HCT116 (cell line): Measurements from ENCODE around the gene GFAP. TPM values are rescaled to one million over a fixed set of nuclear protein-coding genes. Genes with fewer than 3 reads are reported as not detected.

Experiments
- ATAC-seq: fragments of 200-7000 bp; cut with Tn5 transposase; 2 replicates; pipeline ENCODE4 v1.9.1; 2020; ENCODE audit warnings: mild to moderate bottlenecking, moderate library complexity
- BruUV-seq: library from RNA; stranded (reverse); fragments of 400-500 nt; replicated peaks from 2 replicates; lab custom pipeline; 2021; lab: Mats Ljungman, UMichigan
- CTCF ChIA-PET: fragments of 300-600 bp; sonication (Branson Sonifier 250); formaldehyde crosslinking; loops from one replicate; lab custom pipeline; 2021; ENCODE audit warnings: antibody characterized with exemption; lab: Charles Lee
- POLR2A ChIA-PET: fragments of 300-600, 350-600 bp; sonication (Branson Sonifier 250); formaldehyde crosslinking; loops from one replicate; lab custom pipeline; 2021; ENCODE audit warnings: antibody characterized with exemption; lab: Charles Lee
- RAD21 ChIA-PET, 2 experiments: fragments of 300-600 bp; sonication (Branson Sonifier 250); formaldehyde crosslinking; loops; one replicate each; lab custom pipeline; 2023; ENCODE audit warnings: low total read pairs in 2 of 2; ENCODE audit not compliant: uncharacterized antibody in 2 of 2, unreplicated experiment in 2 of 2, low non-redundant PET in 1 of 2; lab: Charles Lee
- DNase-seq: peaks from one replicate; pipeline ENCODE4 v3.0.0-alpha.2; 2010; ENCODE audit warnings: low read depth, low spot score
- H2AFZ ChIP-seq: fragments of 200-600 bp; shearing (Covaris generic), sonication (generic); 2 replicates; pipeline ENCODE4 v1.6.1; 2017; ENCODE audit warnings: low read depth, mixed run types, mixed read lengths, antibody characterized with exemption, low read length; ENCODE audit not compliant: poor library complexity, severe bottlenecking
- H3K27ac ChIP-seq: 2 replicates; pipeline ENCODE4 v1.5.1; 2012; ENCODE audit warnings: low read depth, low read length
- H3K27me3 ChIP-seq: fragments of 200-600 bp; sonication (generic); 2 replicates; pipeline ENCODE4 v1.6.1; 2016; ENCODE audit warnings: mixed run types, low read length, mixed read lengths; ENCODE audit not compliant: insufficient read depth
- H3K36me3 ChIP-seq, 2 experiments: fragments of 200-500 bp in 1 of 2; fragments of 200-600 bp in 1 of 2; sonication (Bioruptor generic) in 1 of 2; sonication (generic) in 1 of 2; 2 replicates each; pipeline versions ENCODE4 v1.5.1 to v1.6.1; 2014 to 2016; ENCODE audit warnings: low read length in 2 of 2, inconsistent platforms in 1 of 2, mixed read lengths in 1 of 2, mixed run types in 1 of 2; ENCODE audit not compliant: insufficient read depth in 2 of 2, control insufficient read depth in 1 of 2
- H3K4me1 ChIP-seq, 2 experiments: fragments of 200-600 bp in 1 of 2; sonication (generic) in 1 of 2; 2 replicates each; pipeline versions ENCODE4 v1.5.1 to v1.6.1; 2012 to 2017; ENCODE audit warnings: low read length in 2 of 2, inconsistent platforms in 1 of 2, mild to moderate bottlenecking in 1 of 2, mixed read lengths in 1 of 2, mixed run types in 1 of 2, moderate library complexity in 1 of 2; ENCODE audit not compliant: insufficient read depth in 2 of 2, control insufficient read depth in 1 of 2
- H3K4me2 ChIP-seq: fragments of 200-600 bp; sonication (generic); 2 replicates; pipeline ENCODE4 v1.6.1; 2017; ENCODE audit warnings: mixed run types, low read length, mixed read lengths
- H3K4me3 ChIP-seq, 2 experiments: fragments of 200-600 bp in 1 of 2; sonication (generic) in 1 of 2; replicated peaks in 1 of 2; 2 replicates each; pipeline ENCODE4 v1.5.1; 2011 to 2016; ENCODE audit warnings: low read length in 2 of 2, control low read depth in 1 of 2, low read depth in 1 of 2, mild to moderate bottlenecking in 1 of 2, mixed read lengths in 1 of 2, mixed run types in 1 of 2
- H3K79me2 ChIP-seq: fragments of 200-600 bp; sonication (generic); 2 replicates; pipeline ENCODE4 v1.6.1; 2017; ENCODE audit warnings: mild to moderate bottlenecking, mixed run types, low read length, moderate library complexity, mixed read lengths; ENCODE audit not compliant: insufficient read depth
- H3K9ac ChIP-seq: fragments of 200-600 bp; sonication (generic); 2 replicates; pipeline ENCODE4 v1.6.1; 2016; ENCODE audit warnings: low read length, mixed read lengths
- H3K9me2 ChIP-seq: fragments of 200-600 bp; sonication (generic), shearing (Covaris generic); 2 replicates; pipeline ENCODE4 v1.6.1; 2017; ENCODE audit warnings: mixed run types, mild to moderate bottlenecking, moderate library complexity; ENCODE audit not compliant: insufficient read depth
- H3K9me3 ChIP-seq, 2 experiments: fragments of 200-500 bp in 1 of 2; fragments of 200-600 bp in 1 of 2; sonication (Bioruptor generic) in 1 of 2; sonication (generic) in 1 of 2; 2 replicates each; pipeline ENCODE4 v1.6.1; 2014 to 2017; ENCODE audit warnings: low read length in 2 of 2, mixed read lengths in 2 of 2, inconsistent platforms in 1 of 2, low read depth in 1 of 2, mild to moderate bottlenecking in 1 of 2, mixed run types in 1 of 2, moderate library complexity in 1 of 2; ENCODE audit not compliant: control insufficient read depth in 1 of 2, insufficient read depth in 1 of 2
- H4K20me1 ChIP-seq: fragments of 200-600 bp; sonication (generic), shearing (Covaris generic); 2 replicates; pipeline ENCODE4 v1.6.1; 2017; ENCODE audit warnings: mixed run types, mild to moderate bottlenecking, moderate library complexity; ENCODE audit not compliant: insufficient read depth
- CBX3 ChIP-seq: IDR thresholded peaks from 2 replicates; pipeline ENCODE4 v1.6.1; 2012; ENCODE audit warnings: low read depth
- CEBPB ChIP-seq: IDR thresholded peaks from 2 replicates; pipeline ENCODE4 v1.6.1; 2012; ENCODE audit warnings: low read depth
- EGR1 ChIP-seq: IDR thresholded peaks from 2 replicates; pipeline ENCODE4 v1.6.1; 2012; ENCODE audit warnings: low read depth
- ELF1 ChIP-seq: IDR thresholded peaks from 2 replicates; pipeline ENCODE4 v1.6.1; 2012; ENCODE audit warnings: low read depth, borderline replicate concordance
- EZH2phosphoT487 ChIP-seq: fragments of 200-600 bp; IDR thresholded peaks from 2 replicates; pipeline ENCODE4 v1.6.1; 2018; ENCODE audit warnings: antibody characterized with exemption, borderline replicate concordance
- JUND ChIP-seq: IDR thresholded peaks from 2 replicates; pipeline ENCODE4 v1.6.1; 2012
- POLR2AphosphoS5 ChIP-seq: IDR thresholded peaks from 2 replicates; pipeline ENCODE4 v1.6.1; 2011; ENCODE audit warnings: mild to moderate bottlenecking, low read depth, low read length, moderate library complexity
- SIN3A ChIP-seq: IDR thresholded peaks from 2 replicates; pipeline ENCODE4 v1.6.1; 2012; ENCODE audit warnings: low read depth
- SP1 ChIP-seq: IDR thresholded peaks from 2 replicates; pipeline ENCODE4 v1.6.1; 2012; ENCODE audit warnings: low read depth
- SRF ChIP-seq: IDR thresholded peaks from 2 replicates; pipeline ENCODE4 v1.6.1; 2012; ENCODE audit warnings: low read depth
- TCF7L2 ChIP-seq: IDR thresholded peaks from 2 replicates; pipeline ENCODE4 v1.7.0; 2011; ENCODE audit warnings: borderline replicate concordance, inconsistent platforms; ENCODE audit not compliant: insufficient read depth, insufficient read length; ENCODE audit errors: extremely low read depth
- ZBTB33 ChIP-seq: IDR thresholded peaks from 2 replicates; pipeline ENCODE4 v1.6.1; 2011; ENCODE audit warnings: mild to moderate bottlenecking, low read length, moderate library complexity; ENCODE audit not compliant: insufficient replicate concordance; ENCODE audit errors: extremely low read depth
- ZFX ChIP-seq: fragments of 450-650 bp; IDR thresholded peaks from 2 replicates; pipeline ENCODE4 v1.6.1; 2017
- ZNF274 ChIP-seq: fragments of 200-500 bp; sonication (Bioruptor generic); IDR thresholded peaks from 2 replicates; pipeline ENCODE4 v1.6.1; 2014; ENCODE audit warnings: mild to moderate bottlenecking, low read depth, low read length, inconsistent platforms
- intact Hi-C: fragments of 100-400 bp; cut with micrococcal nuclease; formaldehyde crosslinking; loops from 2 replicates; pipeline ENCODE4 v1.10.0; 2022
- total RNA-seq: library from RNA; stranded (reverse); gene quantifications from one replicate; pipeline ENCODE4 v1.2.1, GENCODE V29; 2021; ENCODE audit not compliant: unreplicated experiment
- TF ChIP-seq, protein P1 (sequence below): IDR thresholded peaks from 2 replicates; pipeline ENCODE4 v1.6.1; 2012

Gene GFAP
- total RNA-seq, 1 experiment from 2014 or later = not detected

DNA sequence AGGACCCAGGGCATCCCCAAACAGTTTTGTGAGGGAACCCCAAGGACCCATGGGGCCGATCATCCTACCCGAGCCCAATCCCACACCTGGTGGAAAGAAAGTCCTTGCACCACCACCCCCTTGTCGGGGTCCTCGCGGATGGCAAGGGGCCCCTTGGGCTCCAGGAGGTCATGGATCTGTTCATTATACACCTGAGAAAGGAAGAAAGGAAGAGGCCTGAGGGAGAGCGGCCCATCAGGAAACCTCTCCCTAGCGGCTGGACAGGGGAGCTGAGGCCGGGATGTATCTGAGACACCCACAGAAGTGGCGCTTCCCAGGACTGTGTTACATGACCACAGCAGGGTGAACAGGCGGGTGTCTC, 19.4 kb upstream of the GFAP start:
- H3K79me2 ChIP-seq = peaks cover 47% of the 10 kb centered on the region
- H3K4me2 ChIP-seq = no peak overlapping the region
- CTCF ChIA-PET = no interaction called here
- DNase-seq = no peak
- peaks cover 0 to 4% of the 10 kb centered on the region in 2 experiments; a peak in 1 of 4 replicates for H3K9me3 ChIP-seq
- no peak overlapping the region for H3K9ac ChIP-seq
- BruUV-seq = no TSS peak
- H3K4me1 ChIP-seq = no peaks in the 10 kb centered on the region
- 0 out of 2 replicates have a peak, but pooled peaks cover 5% of the 10 kb centered on the region for H4K20me1 ChIP-seq
- TF ChIP-seq SIN3A (no peak), SP1 (no peak), ZNF274 (no peak), CEBPB (no peak), TCF7L2 (no peak), ELF1 (no peak), ZBTB33 (no peak), ZFX (no peak), POLR2AphosphoS5 (no peak), JUND (no peak), CBX3 (no peak), EGR1 (no peak), SRF (no peak), EZH2phosphoT487 (no peak)
- TF ChIP-seq, protein P1, sequence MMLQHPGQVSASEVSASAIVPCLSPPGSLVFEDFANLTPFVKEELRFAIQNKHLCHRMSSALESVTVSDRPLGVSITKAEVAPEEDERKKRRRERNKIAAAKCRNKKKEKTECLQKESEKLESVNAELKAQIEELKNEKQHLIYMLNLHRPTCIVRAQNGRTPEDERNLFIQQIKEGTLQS = no peak
- TF ChIP-seq, all 23 proteins: peak for 0
- no peaks in the 10 kb centered on the region for H3K9me2 ChIP-seq
- RAD21 ChIA-PET = no interaction called here
- H3K27me3 ChIP-seq = no peaks in the 10 kb centered on the region
- no peak overlapping the region for H3K27ac ChIP-seq
- no peak overlapping the region for H3K4me3 ChIP-seq
- intact Hi-C loops = no loop called here
- POLR2A ChIA-PET = no interaction called here
- no peak overlapping the region for H2AFZ ChIP-seq
- peaks cover 37 to 71% of the 10 kb centered on the region in 2 experiments for H3K36me3 ChIP-seq
- ATAC-seq = no peak
